ENCODE results near the gene ATXN7L2.

Gene ATXN7L2

GRCh38 chr1:109497449-109498160 lies 13.9 kb downstream of the ATXN7L2 start:
- no peak for DNase-seq (ENCODE audit: low read depth in 2 of 2)

- no peak for DNase-seq (ENCODE audit: low read depth in 2 of 2)
These were observed 14.6 kb downstream of the ATXN7L2 start for GRCh38 chr1:109498161-109498801.

- no peak for DNase-seq (ENCODE audit: low read depth in 2 of 2)
These were observed 15.4 kb downstream of the ATXN7L2 start for GRCh38 chr1:109499081-109499480.

GRCh38 chr1:109499661-109500536 lies 16.2 kb downstream of the ATXN7L2 start:
- peak in 1 of 2 donors; percentile 44 for DNase-seq (ENCODE audit: low read depth in 2 of 2)

GRCh38 chr1:109500941-109501381 lies 17.3 kb downstream of the ATXN7L2 start:
- no peak for DNase-seq (ENCODE audit: low read depth in 2 of 2)

- DNase-seq (ENCODE audit: low read depth in 2 of 2): no peak
These were observed 18.1 kb downstream of the ATXN7L2 start for GRCh38 chr1:109501644-109502363.

- DNase-seq (ENCODE audit: low read depth in 2 of 2): no peak
These were observed 18.7 kb downstream of the ATXN7L2 start for GRCh38 chr1:109502364-109502851.

- no peak for DNase-seq (ENCODE audit: low read depth in 2 of 2)
These were observed 20.2 kb downstream of the ATXN7L2 start for GRCh38 chr1:109503935-109504334.

- DNase-seq (ENCODE audit: low read depth in 2 of 2): no peak
These were observed 21.3 kb downstream of the ATXN7L2 start for GRCh38 chr1:109504974-109505373.

GRCh38 chr1:109508001-109508872 lies 24.5 kb downstream of the ATXN7L2 start:
- no peak for DNase-seq (ENCODE audit: low read depth in 2 of 2)

- no peak for DNase-seq (ENCODE audit: low read depth in 2 of 2)
These were observed 25.1 kb downstream of the ATXN7L2 start for GRCh38 chr1:109508873-109509175.

GRCh38 chr1:109509176-109510134 lies 25.8 kb downstream of the ATXN7L2 start, which contains the start of gene AMIGO1:
Gene AMIGO1, minus strand, starts transcription at chr1:109509727. Its CDS starts 815 bp downstream, at chr1:109508912.
- DNase-seq (ENCODE audit: low read depth in 2 of 2): peak in 1 of 2 donors; percentile 40

GRCh38 chr1:109513110-109513710 lies 29.5 kb downstream of the ATXN7L2 start:
- DNase-seq (ENCODE audit: low read depth in 2 of 2): no peak

- no peak for DNase-seq (ENCODE audit: low read depth in 2 of 2)
These were observed 31.1 kb downstream of the ATXN7L2 start for GRCh38 chr1:109514846-109515245.

- no peak for DNase-seq (ENCODE audit: low read depth in 2 of 2)
These were observed 33.2 kb downstream of the ATXN7L2 start for GRCh38 chr1:109516872-109517271.

- no peak for DNase-seq (ENCODE audit: low read depth in 2 of 2)
These were observed 33.6 kb downstream of the ATXN7L2 start for GRCh38 chr1:109517337-109517736.

- DNase-seq (ENCODE audit: low read depth in 2 of 2): no peak
These were observed 37.6 kb downstream of the ATXN7L2 start for GRCh38 chr1:109521002-109521951.

GRCh38 chr1:109522026-109522425 lies 38.3 kb downstream of the ATXN7L2 start:
- no peak for DNase-seq (ENCODE audit: low read depth in 2 of 2)
